Thymus (tissue), 14 donors: Measurements from ENCODE around the gene ENC1. TPM values are rescaled to one million over a fixed set of nuclear protein-coding genes. Genes with fewer than 3 reads are reported as not detected.
"Not testable (repeated sequence)": the region's sequence is repeated elsewhere in the genome, so short reads cannot be mapped to it uniquely, and the experiment has no call there.

ENCODE experiments used
- DNase-seq, 9 donors: peaks; one replicate each; pipeline ENCODE4 v3.0.0-alpha.2; 2013; ENCODE audit warnings: low spot score in 9 of 9, low read depth in 6 of 9, missing footprints in 1 of 9
- H3K27ac ChIP-seq, 2 donors: one replicate each; pipeline ENCODE4 v1.5.1; 2013; ENCODE audit warnings: control low read depth in 1 of 2, low read depth in 1 of 2, low read length in 1 of 2, mild to moderate bottlenecking in 1 of 2, moderate library complexity in 1 of 2
- H3K27me3 ChIP-seq, 2 donors: one replicate each; pipeline ENCODE4 v1.5.1; 2013; ENCODE audit warnings: low read length in 1 of 2; ENCODE audit not compliant: control insufficient read depth in 2 of 2, insufficient read depth in 1 of 2
- H3K36me3 ChIP-seq, 2 donors: one replicate each; pipeline ENCODE4 v1.5.1; 2013; ENCODE audit warnings: low read length in 1 of 2, mild to moderate bottlenecking in 1 of 2, moderate library complexity in 1 of 2; ENCODE audit not compliant: control insufficient read depth in 2 of 2, insufficient read depth in 2 of 2
- H3K4me1 ChIP-seq, 2 donors: one replicate each; pipeline ENCODE4 v1.5.1; 2013; ENCODE audit warnings: low read length in 2 of 2; ENCODE audit not compliant: control insufficient read depth in 2 of 2, insufficient read depth in 2 of 2
- H3K4me3 ChIP-seq, 2 donors: one replicate each; pipeline ENCODE4 v1.5.1; 2013; ENCODE audit warnings: low read length in 2 of 2, control low read depth in 1 of 2, mild to moderate bottlenecking in 1 of 2
- H3K9me3 ChIP-seq, 2 donors: one replicate each; pipeline ENCODE4 v1.5.1; 2013; ENCODE audit warnings: low read length in 1 of 2, mild to moderate bottlenecking in 1 of 2; ENCODE audit not compliant: control insufficient read depth in 2 of 2, insufficient read depth in 1 of 2
- WGBS: extraction: QIAGEN DNeasy Blood & Tissue Kit; methylation state at CpG from one replicate; pipeline ENCODE4 v1.1.7; 2013; 5-methylcytosine and 5-hydroxymethylcytosine counted together
- long read RNA-seq, 10 donors: transcript quantifications; one replicate each; lab custom pipeline, GENCODE V29; 2026
- polyA plus RNA-seq: library from polyadenylated mRNA; stranded (reverse); fragments of 200-250 nt; gene quantifications from one replicate; pipeline ENCODE4 v1.2.3, GENCODE V29; 2013
- total RNA-seq: library from RNA; stranded (reverse); fragments of 120-200 nt; gene quantifications from one replicate; pipeline ENCODE4 v1.2.4, GENCODE V29; 2013
- donor health status: healthy.

The ENC1 gene, protein sequence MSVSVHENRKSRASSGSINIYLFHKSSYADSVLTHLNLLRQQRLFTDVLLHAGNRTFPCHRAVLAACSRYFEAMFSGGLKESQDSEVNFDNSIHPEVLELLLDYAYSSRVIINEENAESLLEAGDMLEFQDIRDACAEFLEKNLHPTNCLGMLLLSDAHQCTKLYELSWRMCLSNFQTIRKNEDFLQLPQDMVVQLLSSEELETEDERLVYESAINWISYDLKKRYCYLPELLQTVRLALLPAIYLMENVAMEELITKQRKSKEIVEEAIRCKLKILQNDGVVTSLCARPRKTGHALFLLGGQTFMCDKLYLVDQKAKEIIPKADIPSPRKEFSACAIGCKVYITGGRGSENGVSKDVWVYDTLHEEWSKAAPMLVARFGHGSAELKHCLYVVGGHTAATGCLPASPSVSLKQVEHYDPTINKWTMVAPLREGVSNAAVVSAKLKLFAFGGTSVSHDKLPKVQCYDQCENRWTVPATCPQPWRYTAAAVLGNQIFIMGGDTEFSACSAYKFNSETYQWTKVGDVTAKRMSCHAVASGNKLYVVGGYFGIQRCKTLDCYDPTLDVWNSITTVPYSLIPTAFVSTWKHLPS
- total RNA-seq (5.9 TPM), polyA plus RNA-seq (8.4 TPM)
- long read RNA-seq, donor 1, result 0 reads
- long read RNA-seq, donor 2, result 0 reads
- long read RNA-seq, donor 3, full-length matches to known transcripts, result 5 of 11 reads
- long read RNA-seq, donor 3, partial matches to known transcripts, result 6 of 11 reads
- long read RNA-seq, donor 3, other reads (novel, unspliced or antisense), result 0 of 11 reads
- long read RNA-seq, donor 4, partial matches to known transcripts, result 0 of 1 reads
- long read RNA-seq, donor 4, other reads (novel, unspliced or antisense), result 0 of 1 reads
- long read RNA-seq, donor 5, full-length matches to known transcripts, result 8 of 21 reads
- long read RNA-seq, donor 5, partial matches to known transcripts, result 13 of 21 reads
- long read RNA-seq, donor 5, other reads (novel, unspliced or antisense), result 0 of 21 reads
- long read RNA-seq, donor 6, full-length matches to known transcripts, result 3 of 3 reads
- long read RNA-seq, donor 6, partial matches to known transcripts, result 0 of 3 reads
- long read RNA-seq, donor 6, other reads (novel, unspliced or antisense), result 0 of 3 reads
- long read RNA-seq, donor 7, result 0 reads
- long read RNA-seq, donor 8, full-length matches to known transcripts, result 5 of 5 reads
- long read RNA-seq, donor 8, partial matches to known transcripts, result 0 of 5 reads
- long read RNA-seq, donor 8, other reads (novel, unspliced or antisense), result 0 of 5 reads
- long read RNA-seq, donor 9, full-length matches to known transcripts, result 2 of 2 reads
- long read RNA-seq, donor 9, partial matches to known transcripts, result 0 of 2 reads
- long read RNA-seq, donor 9, other reads (novel, unspliced or antisense), result 0 of 2 reads
- long read RNA-seq, donor 10, full-length matches to known transcripts, result 1 of 1 reads
- long read RNA-seq, donor 10, partial matches to known transcripts, result 0 of 1 reads
- long read RNA-seq, donor 10, other reads (novel, unspliced or antisense), result 0 of 1 reads

DNA sequence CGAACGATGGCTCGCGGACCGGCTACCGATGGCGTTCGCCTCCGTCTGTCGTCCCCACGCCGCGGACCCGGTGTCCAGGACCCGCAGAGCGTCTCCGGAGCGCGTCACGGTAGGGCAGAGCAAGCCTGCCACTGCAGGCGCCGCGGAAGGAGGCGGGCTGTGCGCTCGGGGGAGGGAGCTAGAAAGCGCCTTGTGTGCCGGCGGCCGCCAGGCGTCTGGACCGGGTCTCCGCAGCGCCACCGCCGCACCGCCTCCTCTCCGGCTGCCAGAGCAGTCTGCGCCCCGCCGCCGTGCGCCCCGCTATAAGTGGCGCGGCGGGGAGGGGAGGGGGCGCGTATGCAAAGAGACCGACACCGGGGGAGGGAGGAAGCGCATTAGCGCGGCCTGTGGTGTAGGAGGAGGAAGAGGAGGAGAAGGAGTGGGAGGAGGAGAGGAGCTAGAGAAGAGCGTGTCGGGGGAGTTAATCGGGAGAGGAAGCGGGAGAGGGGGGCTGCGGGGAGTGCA, at the start of gene ENC1:
Gene ENC1, minus strand, starts transcription at position 279 of the 504 bp plus-strand sequence. CDS start 4,243 bp downstream, outside the sequence.
- H3K4me1 ChIP-seq, result peaks cover 12 to 39% of the 10 kb centered on the region in 2 donors
- DNase-seq, result peak; percentile 69 to 94 (median 85)
- H3K4me3 ChIP-seq, result peak within 1 kb of the TSS; percentile 52 to 96
- peaks cover 5 to 11% of the 10 kb centered on the region in 2 donors for H3K36me3 ChIP-seq
- peaks cover 0 to 8% of the 10 kb centered on the region in 2 donors for H3K9me3 ChIP-seq
- no peaks in the 10 kb centered on the region for H3K27me3 ChIP-seq
- WGBS, result under 1% methylated on average over 59 of the region's 59 CpGs
- peak within 1 kb of the TSS; percentile 53 to 91 for H3K27ac ChIP-seq

DNA sequence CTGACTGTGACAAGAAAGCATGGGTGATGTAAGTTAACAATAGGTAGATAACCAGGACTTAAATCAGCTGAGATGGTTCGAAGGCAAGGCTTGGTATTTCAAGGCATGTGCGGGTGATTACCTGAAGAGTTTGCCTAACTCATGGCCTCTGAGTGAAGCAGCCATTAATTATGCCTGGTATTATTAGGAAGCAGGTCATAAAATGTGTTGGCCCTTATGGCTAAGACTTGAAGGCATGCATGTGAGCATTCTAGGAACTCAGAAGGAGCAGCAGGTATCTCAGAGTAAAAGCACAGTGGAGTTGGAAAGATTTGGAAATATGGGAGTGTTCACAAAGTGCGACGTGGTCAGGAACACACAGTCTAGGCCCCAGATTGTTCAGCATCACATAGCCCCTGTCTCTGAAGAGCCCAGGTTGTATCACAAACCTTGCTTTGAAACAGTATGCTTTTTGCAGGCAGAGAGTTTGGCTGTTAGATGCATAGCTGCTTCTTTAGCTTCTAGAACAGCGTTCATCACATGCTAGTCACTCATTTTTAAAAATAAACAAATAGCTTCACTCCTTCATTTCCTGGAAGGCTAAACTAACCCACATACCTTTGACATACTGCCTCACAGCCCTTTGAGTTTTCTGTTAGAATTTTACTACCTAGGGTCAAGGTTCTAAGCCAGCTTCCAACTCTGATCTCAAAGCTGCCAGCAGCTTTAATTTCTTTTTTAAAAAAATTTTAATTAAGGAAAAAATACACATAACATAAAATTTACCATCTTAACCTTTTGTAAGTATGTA, 46.6 kb upstream of the ENC1 start:
- H3K9me3 ChIP-seq, result peaks cover 0 to 2% of the 10 kb centered on the region in 2 donors
- no peak overlapping the region for H3K27ac ChIP-seq
- H3K27me3 ChIP-seq, result no peaks in the 10 kb centered on the region
- DNase-seq, result no peak
- H3K36me3 ChIP-seq, result peaks cover 0 to 8% of the 10 kb centered on the region in 2 donors
- 96% methylated on average over 5 of the region's 5 CpGs for WGBS
- H3K4me1 ChIP-seq, result peaks cover 4 to 14% of the 10 kb centered on the region in 2 donors
- no peak overlapping the region for H3K4me3 ChIP-seq

DNA sequence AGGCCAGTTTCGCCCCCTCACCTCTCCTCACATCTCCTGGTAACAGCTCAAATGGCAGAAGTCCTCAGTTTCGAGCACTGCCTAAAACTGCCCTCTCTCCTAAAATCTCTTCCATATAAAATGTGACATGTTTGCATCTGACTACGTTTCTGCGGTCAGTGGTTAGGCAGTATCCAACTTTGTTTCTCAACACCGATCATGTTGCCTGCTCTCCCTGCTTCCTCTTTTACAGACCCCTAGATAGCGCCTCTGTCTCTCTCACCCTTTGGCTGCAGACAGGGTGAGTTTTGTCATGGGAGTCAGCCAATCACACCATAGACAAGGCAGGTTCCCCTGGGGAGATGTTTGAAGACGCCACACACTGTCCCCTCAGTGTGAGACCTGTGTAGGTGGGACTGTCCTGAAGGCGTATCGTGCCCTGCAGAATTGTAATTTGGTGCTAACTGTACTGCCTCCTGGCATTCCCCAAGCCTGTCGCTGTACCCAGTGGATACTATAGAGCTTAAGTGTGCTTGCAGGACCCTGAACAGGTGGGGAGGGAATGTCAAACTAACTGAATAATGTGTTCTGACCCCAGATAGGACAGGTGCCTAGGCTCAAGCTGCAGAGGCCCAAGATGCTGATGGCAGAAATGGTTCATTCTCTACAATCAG, 45.6 kb upstream of the ENC1 start:
- no peak overlapping the region for H3K27ac ChIP-seq
- peak in 2 of 9 donors; percentile 24 to 26 for DNase-seq
- peaks cover 0 to 2% of the 10 kb centered on the region in 2 donors for H3K9me3 ChIP-seq
- 31% methylated on average over 10 of the region's 10 CpGs for WGBS
- H3K4me3 ChIP-seq, result peak overlapping the region; percentile 76 to 82
- H3K27me3 ChIP-seq, result no peaks in the 10 kb centered on the region
- H3K36me3 ChIP-seq, result peaks cover 0 to 8% of the 10 kb centered on the region in 2 donors
- H3K4me1 ChIP-seq, result peaks cover 4 to 14% of the 10 kb centered on the region in 2 donors

- peaks cover 0 to 6% of the 10 kb centered on the region in 2 donors for H3K36me3 ChIP-seq
- peak within 1 kb of the TSS; percentile 27 to 88 for H3K27ac ChIP-seq
- peaks cover 0 to 2% of the 10 kb centered on the region in 2 donors for H3K9me3 ChIP-seq
- 5% methylated on average over 78 of the region's 78 CpGs for WGBS
- DNase-seq, result peak in 7 of 9 donors; percentile 45 to 75 (median 57)
- H3K4me1 ChIP-seq, result peaks cover 4 to 14% of the 10 kb centered on the region in 2 donors
- peak within 1 kb of the TSS; percentile 76 to 82 for H3K4me3 ChIP-seq
- no peaks in the 10 kb centered on the region for H3K27me3 ChIP-seq
These were observed 44.6 kb upstream of the ENC1 start, which contains the start of gene HEXB for GRCh38 chr5:74684900-74685851. Gene HEXB, plus strand, starts transcription at chr5:74685233. Its CDS starts 28 bp downstream, at chr5:74685261.

- Histone ChIP-seq H3K4me3 (no peak overlapping the region), H3K27me3 (no peaks in the 10 kb centered on the region), H3K27ac (no peak overlapping the region), H3K36me3 (no peaks in the 10 kb centered on the region), H3K9me3 (no peaks in the 10 kb centered on the region), H3K4me1 (peaks cover 0 to 3% of the 10 kb centered on the region in 2 donors)
- no peak for DNase-seq
- WGBS, result 90% methylated on average over 4 of the region's 4 CpGs
These were observed 39.4 kb upstream of the ENC1 start for GRCh38 chr5:74679966-74680365.

GRCh38 chr5:74679300-74679699, 38.8 kb upstream of the ENC1 start:
- H3K27ac ChIP-seq, H3K27me3 ChIP-seq, H3K9me3 ChIP-seq, H3K36me3 ChIP-seq, H3K4me3 ChIP-seq, H3K4me1 ChIP-seq, DNase-seq: not testable (repeated sequence)
- 97% methylated on average over 3 of the region's 3 CpGs for WGBS

DNA sequence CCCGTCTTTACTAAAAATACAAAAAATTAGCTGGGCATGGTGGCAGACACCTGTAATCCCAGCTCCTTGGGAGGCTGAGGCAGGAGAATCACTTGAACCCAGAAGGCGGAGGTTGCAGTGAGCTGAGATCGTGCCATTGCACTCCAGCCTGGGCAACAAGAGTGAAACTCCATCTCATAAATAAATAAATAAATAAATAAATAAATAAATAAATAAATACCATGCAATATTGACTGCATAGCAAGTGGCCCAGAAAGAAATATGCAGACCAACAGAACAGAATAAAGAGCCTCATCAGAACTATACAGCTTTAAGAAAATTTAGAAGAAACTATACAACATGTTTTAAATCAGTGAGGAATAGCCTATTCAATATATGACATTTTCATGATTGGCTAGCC, 37.6 kb upstream of the ENC1 start:
- DNase-seq, H3K4me3 ChIP-seq, H3K27ac ChIP-seq, H3K27me3 ChIP-seq, H3K36me3 ChIP-seq, H3K9me3 ChIP-seq, H3K4me1 ChIP-seq: not testable (repeated sequence)
- WGBS, result 81% methylated on average over 3 of the region's 3 CpGs
